Measurements from ENCODE around the gene SORL1.

Gene SORL1

GRCh38 chr11:121535129-121535796, 83.1 kb downstream of the SORL1 start:
- no peak for DNase-seq (ENCODE audit: low read depth in 2 of 2)

DNA sequence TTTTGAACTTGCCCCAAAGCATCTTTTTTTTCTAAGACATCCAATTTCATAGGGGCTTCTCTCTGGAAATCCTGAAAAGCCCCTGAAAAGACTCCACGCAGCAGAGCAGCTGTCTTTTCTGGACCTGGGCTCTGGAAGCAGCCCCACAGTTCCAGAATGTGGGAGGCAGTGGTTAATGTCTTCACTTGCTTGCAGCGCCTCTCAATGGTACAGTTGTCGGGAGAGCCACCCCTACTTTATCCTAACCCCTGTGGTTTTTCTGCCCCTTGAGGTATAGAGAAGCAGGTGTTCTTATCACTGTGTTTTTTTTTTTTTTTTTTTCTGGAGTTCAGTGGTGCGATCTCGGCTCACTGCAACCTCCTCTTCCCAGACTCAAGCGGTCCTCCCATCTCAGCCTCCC, 84.0 kb downstream of the SORL1 start:
- no peak for DNase-seq (ENCODE audit: low read depth in 2 of 2)

GRCh38 chr11:121538054-121538453, 85.9 kb downstream of the SORL1 start:
- no peak for DNase-seq (ENCODE audit: low read depth in 2 of 2)

DNA sequence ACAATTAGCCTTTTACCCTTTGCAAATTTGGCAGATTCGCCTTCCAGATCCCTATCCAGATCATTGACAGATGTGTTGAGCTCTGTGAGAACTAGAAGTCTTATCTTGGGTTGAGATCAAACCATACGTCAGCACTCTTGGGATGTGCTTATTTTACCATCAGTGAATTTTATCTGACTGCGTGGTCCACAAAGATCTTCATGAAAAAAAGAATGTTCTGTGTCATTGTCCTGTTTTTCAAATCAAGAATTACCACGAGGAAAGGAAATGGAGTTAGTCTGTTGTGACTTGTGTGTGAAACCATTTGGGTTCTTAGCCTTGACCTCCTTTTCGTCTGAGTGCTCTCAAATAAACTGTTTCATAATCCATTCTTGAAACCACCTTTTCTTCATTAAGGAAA, 86.9 kb downstream of the SORL1 start:
- DNase-seq (ENCODE audit: low read depth in 2 of 2) = no peak

DNA sequence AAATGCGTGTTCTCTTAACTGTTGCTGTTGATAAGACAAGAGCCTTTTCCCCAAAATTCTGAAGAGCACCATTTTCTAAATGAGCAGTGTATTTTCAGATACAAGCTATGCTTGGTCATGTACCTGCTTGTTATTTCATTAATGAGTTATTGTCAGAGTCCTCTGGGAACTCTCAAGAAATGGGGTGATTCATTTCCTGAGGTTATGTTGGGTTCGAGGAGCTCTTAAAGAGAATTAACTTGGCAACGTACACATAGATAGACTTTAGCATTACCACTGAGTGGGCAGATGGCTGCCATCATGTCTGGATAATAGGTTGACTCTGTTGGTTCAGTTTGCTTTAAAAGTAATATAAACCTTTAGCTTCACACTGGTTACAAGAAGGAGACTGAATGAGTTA, 88.5 kb downstream of the SORL1 start:
- no peak for DNase-seq (ENCODE audit: low read depth in 2 of 2)

GRCh38 chr11:121543836-121544380, 91.8 kb downstream of the SORL1 start:
- DNase-seq (ENCODE audit: low read depth in 2 of 2) = no peak

- DNase-seq (ENCODE audit: low read depth in 2 of 2) = no peak
Measured at GRCh38 chr11:121544956-121545355, 92.8 kb downstream of the SORL1 start.

GRCh38 chr11:121547574-121547973, 95.5 kb downstream of the SORL1 start:
- no peak for DNase-seq (ENCODE audit: low read depth in 2 of 2)

DNA sequence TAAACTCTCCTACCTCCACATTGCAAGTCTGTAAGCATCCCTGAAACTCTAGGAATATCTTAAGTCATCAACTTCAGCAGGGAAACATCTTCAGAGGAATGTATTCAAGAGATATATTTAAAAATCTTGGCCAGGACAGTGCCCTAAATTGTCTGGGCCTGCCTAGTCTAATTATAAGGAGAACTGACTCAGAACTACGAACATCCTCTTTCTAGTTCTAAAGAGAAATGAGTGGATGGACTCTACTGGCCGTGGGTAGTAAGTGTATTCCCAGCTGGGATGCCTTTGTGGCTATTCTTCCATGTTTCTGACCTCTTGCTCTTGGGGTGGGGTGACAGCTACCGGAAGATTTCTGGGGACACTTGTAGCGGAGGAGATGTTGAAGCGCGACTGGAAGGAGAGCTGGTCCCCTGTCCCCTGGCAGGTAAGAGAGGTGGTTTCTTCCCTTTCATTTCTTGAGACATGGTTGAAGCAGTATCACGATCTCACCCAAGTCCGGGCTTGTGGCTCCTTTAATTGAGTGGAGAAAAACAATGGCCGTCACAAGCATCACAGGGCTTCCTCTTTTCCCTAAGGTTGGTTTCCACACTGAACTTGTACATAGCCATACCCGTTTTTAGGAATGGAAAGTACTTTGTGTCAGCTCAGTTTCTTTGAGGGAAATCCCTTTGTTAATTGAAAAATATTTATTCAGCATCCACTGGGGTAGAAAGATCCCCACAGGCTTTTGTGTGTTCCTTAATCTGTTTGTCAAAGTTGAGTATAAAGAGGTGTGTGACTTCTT, 98.3 kb downstream of the SORL1 start:
- DNase-seq (ENCODE audit: low read depth in 2 of 2) = no peak

GRCh38 chr11:121551463-121551862, 99.3 kb downstream of the SORL1 start:
- no peak for DNase-seq (ENCODE audit: low read depth in 2 of 2)

DNA sequence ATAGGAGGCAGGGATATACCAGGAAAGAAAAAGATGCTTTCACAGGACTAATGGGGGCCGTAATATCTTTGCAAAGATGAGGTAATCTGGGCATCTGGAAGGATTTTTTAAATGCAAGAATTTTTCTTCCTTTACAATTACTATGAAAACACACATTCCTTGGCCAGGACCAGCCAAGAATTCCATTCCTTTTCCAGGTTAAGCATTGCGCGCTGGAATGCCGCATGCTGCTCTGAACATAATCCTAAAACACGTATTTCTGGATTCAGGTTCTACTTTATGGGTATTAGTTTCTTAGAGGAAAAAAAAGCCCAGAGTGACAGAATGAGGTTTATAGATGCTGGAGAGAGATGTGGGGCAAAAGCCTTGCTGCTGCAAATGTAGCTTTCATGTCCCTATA, 100.0 kb downstream of the SORL1 start:
- DNase-seq (ENCODE audit: low read depth in 2 of 2) = no peak

DNA sequence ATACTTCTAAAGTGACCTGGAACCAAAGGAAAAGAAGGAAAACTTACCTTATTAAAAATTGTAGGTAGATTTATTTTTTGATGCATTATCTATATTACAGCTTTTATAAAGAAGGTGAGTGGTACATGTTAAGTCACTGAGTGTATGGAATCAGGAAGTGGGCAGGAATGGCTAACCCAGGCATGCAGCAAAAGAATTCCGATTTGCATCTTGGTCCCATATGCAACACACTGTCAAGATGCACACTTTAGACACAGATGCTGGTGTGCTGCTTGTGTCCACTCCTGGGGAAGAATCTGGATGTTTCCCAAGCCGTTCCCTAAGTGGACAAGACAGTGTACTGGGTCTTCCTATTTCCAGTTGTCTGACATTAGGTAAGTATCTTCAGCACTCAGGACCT, 100.5 kb downstream of the SORL1 start:
- no peak for DNase-seq (ENCODE audit: low read depth in 2 of 2)

- DNase-seq (ENCODE audit: low read depth in 2 of 2) = no peak
Measured at GRCh38 chr11:121553389-121553788, 101.3 kb downstream of the SORL1 start.

- DNase-seq (ENCODE audit: low read depth in 2 of 2) = no peak
Measured at GRCh38 chr11:121553806-121554205, 101.7 kb downstream of the SORL1 start.

- DNase-seq (ENCODE audit: low read depth in 2 of 2) = no peak
Measured at GRCh38 chr11:121554552-121554951, 102.4 kb downstream of the SORL1 start.

DNA sequence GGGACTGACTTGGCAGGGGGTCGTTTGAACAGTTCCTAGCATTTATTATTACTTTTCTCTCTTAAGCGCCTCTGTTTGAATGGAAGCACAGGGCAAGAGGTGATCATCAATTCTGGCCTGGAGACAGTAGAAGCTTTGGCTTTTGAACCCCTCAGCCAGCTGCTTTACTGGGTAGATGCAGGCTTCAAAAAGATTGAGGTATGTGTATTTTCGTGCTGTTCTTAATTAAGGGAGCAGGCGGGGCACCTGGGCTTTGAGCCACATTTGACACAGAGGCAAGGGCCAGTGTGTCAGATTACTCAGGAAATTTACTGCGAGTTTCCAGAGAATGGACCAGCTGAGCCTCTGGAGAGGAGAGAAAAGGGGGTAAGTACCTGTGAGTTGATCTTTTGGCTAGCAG, 103.0 kb downstream of the SORL1 start:
- no peak for DNase-seq (ENCODE audit: low read depth in 2 of 2)

DNA sequence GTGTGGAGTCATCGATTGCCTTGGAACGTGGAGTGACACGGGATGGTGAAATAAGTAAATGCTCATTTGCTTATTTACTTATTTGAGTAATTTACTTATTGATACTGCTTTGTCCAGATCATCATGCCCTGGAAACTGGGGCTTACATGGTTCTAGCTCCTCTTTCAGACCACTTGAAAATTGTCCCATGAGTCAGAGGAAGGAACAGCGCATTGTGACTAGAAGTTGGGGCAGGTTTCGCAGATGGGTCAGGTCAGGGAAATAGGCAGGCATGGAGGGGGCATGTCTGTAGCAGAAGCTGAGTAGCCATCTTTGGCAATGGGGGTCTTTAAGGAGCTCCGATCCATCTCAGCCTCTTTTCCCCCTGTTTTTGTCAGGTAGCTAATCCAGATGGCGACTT, 104.8 kb downstream of the SORL1 start:
- no peak for DNase-seq (ENCODE audit: low read depth in 2 of 2)

DNA sequence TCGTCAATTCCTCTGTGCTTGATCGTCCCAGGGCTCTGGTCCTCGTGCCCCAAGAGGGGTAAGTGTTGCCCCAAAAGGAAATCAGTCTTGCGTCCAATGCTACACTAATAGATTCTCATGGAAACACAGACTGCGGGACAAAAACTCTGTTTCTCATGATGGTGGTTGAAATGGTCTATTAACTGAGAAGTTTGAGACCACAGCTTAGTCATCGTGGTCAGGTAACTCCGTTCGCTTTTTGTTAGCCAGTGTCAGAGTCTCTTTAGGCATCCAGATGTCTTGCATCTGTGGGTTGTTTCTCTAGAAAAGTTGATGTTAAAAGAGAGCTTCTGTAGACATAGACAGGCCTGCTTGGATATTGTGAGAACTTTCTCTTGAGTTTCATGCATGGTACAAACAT, 105.2 kb downstream of the SORL1 start:
- no peak for DNase-seq (ENCODE audit: low read depth in 2 of 2)

DNA sequence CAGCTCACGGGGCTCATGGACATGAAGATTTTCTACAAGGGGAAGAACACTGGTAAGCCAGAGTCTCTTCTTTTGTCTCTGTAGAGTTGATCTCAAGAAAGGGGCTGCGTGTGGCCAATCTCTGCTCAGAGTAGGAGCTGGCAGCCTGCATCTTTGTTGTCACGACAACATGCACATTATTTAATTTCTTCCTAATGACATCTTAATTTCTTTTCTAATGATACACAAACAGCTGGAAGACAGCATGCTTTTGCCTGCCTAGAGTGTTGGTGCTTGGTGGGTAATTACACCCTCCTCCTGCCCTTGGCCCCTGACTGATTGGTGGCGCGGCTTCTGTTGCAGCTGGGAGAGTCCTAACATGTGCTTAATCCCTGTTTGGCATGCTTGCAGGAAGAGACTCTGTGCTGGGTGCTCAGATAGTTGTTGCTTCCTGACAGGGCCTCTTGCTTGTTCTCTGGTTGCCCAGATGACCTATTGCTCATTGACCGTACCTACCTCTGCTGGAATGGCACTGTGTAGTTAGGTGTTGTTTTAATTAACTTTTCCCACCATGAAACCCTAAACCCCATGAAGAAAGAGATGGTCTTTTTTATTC, 107.6 kb downstream of the SORL1 start:
- no peak for DNase-seq (ENCODE audit: low read depth in 2 of 2)

- no peak for DNase-seq (ENCODE audit: low read depth in 2 of 2)
Measured at GRCh38 chr11:121560236-121560635, 108.1 kb downstream of the SORL1 start.

DNA sequence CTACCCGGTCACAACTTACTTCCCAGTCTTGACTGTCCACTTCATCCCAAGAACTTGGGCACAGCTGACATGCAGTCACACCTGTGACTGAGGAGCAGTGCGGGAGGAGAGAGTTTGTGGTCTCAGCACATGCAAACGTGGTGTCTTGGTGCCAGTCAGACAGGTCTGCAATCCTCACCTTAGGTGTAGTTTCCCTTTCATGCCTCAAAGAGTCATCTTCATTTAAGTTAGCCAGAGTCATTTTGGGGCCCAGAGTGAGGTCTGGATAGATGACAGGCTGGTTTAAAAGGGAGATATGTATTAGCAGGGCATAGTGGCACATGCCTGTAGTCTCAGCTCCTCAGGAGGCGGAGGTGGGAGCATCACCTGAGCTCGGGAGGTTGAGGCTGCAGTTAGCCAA, 109.1 kb downstream of the SORL1 start:
- no peak for DNase-seq (ENCODE audit: low read depth in 2 of 2)

- no peak for DNase-seq (ENCODE audit: low read depth in 2 of 2)
Measured at GRCh38 chr11:121561716-121562115, 109.6 kb downstream of the SORL1 start.

DNA sequence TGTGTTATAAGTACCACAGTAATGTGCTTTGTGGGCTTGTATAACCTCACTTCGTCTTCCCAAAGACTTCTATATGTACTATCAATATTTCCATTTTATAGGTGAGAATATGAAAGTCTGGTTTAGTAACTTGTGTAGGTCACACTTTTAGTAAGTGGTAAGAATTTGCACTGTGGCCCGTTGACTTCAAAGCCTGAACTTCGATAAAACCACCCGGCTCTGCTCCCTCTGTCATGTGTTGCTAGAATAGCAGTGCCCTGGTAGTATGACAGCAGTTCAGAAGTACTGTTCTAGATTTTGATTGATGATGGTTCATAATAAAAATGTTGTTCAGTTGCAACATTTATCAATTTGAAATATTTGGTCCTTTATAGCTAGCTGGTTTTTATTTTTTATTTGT, 110.9 kb downstream of the SORL1 start:
- DNase-seq (ENCODE audit: low read depth in 2 of 2) = no peak
